PFSK-1 (cell line): ENCODE results near the gene CTIF.

Experiments
- FOXP2 ChIP-seq: optimal IDR thresholded peaks from 2 replicates; pipeline ENCODE3; 2011; ENCODE audit warnings: borderline replicate concordance, control low read depth, inconsistent platforms; ENCODE audit not compliant: insufficient read depth; ENCODE audit errors: extremely low read length, extremely low read depth
- POLR2AphosphoS5 ChIP-seq: IDR thresholded peaks from 2 replicates; pipeline ENCODE4 v1.6.1; 2012; ENCODE audit warnings: low read depth, mild to moderate bottlenecking, control low read depth, low read length, moderate library complexity
- REST ChIP-seq, 2 experiments: IDR thresholded peaks; 2 replicates each; pipeline versions ENCODE4 v1.6.1 to v1.8.0; 2011 to 2012; ENCODE audit warnings: low read depth in 2 of 2, low read length in 2 of 2, control low read depth in 1 of 2, inconsistent platforms in 1 of 2, mild to moderate bottlenecking in 1 of 2, moderate library complexity in 1 of 2; ENCODE audit not compliant: insufficient read depth in 1 of 2
- SIN3A ChIP-seq: IDR thresholded peaks from 2 replicates; pipeline ENCODE4 v1.6.1; 2012; ENCODE audit warnings: mild to moderate bottlenecking, low read length, moderate library complexity, borderline replicate concordance; ENCODE audit not compliant: insufficient read depth
- TAF1 ChIP-seq: IDR thresholded peaks from 2 replicates; pipeline ENCODE4 v1.6.1; 2012; ENCODE audit warnings: low read length, control low read depth, borderline replicate concordance; ENCODE audit not compliant: insufficient read depth

CTIF gene

GRCh38 chr18:48725562-48725961 lies 186.7 kb downstream of the CTIF start:
- TF ChIP-seq SIN3A: no peak
- no peak for TF ChIP-seq TAF1
- TF ChIP-seq REST (IDR thresholded peaks at IDR 0.05; ENCODE audit: insufficient read depth in 1 of 2, low read depth in 2 of 2, low read length in 2 of 2): no peak
- no peak for TF ChIP-seq POLR2AphosphoS5
- no peak for TF ChIP-seq FOXP2

GRCh38 chr18:48727681-48728080 lies 188.8 kb downstream of the CTIF start:
- TF ChIP-seq REST (IDR thresholded peaks at IDR 0.05; ENCODE audit: insufficient read depth in 1 of 2, low read depth in 2 of 2, low read length in 2 of 2): no peak

GRCh38 chr18:48728204-48728833 lies 189.5 kb downstream of the CTIF start:
- TF ChIP-seq FOXP2: no peak
- no peak for TF ChIP-seq TAF1
- no peak for TF ChIP-seq POLR2AphosphoS5
- no peak for TF ChIP-seq SIN3A
- peak in 1 of 2 experiments; percentile 27; a peak in 1 of 4 replicates for TF ChIP-seq REST (IDR thresholded peaks at IDR 0.05; ENCODE audit: insufficient read depth in 1 of 2, low read depth in 2 of 2, low read length in 2 of 2)

- no peak for TF ChIP-seq FOXP2
- TF ChIP-seq POLR2AphosphoS5: no peak
- TF ChIP-seq SIN3A: no peak
- no peak for TF ChIP-seq TAF1
- no peak for TF ChIP-seq REST (IDR thresholded peaks at IDR 0.05; ENCODE audit: insufficient read depth in 1 of 2, low read depth in 2 of 2, low read length in 2 of 2)
Measured at GRCh38 chr18:48729404-48729803, 190.6 kb downstream of the CTIF start.

- TF ChIP-seq POLR2AphosphoS5: no peak
- no peak for TF ChIP-seq REST (IDR thresholded peaks at IDR 0.05; ENCODE audit: insufficient read depth in 1 of 2, low read depth in 2 of 2, low read length in 2 of 2)
- no peak for TF ChIP-seq SIN3A
- TF ChIP-seq TAF1: no peak
- no peak for TF ChIP-seq FOXP2
Measured at GRCh38 chr18:48730010-48730409, 191.2 kb downstream of the CTIF start.
